SJSA1 (cell line): ENCODE results near the gene NUDT3. TPM values are rescaled to one million over a fixed set of nuclear protein-coding genes. Genes with fewer than 3 reads are reported as not detected.
"Not testable (repeated sequence)": the region's sequence is repeated elsewhere in the genome, so short reads cannot be mapped to it uniquely, and the experiment has no call there.

ENCODE experiments used
- DNase-seq, 2 experiments: peaks; one replicate each; pipeline ENCODE4 v3.0.0-alpha.2; 2015 to 2020; ENCODE audit warnings: low spot score in 2 of 2, low read depth in 1 of 2
- H3K27ac ChIP-seq: fragments of 250-450 bp; sonication (Bioruptor Pico); 2 replicates; pipeline ENCODE4 v1.5.1; 2020; ENCODE audit warnings: mild to moderate bottlenecking, moderate library complexity
- H3K27me3 ChIP-seq: fragments of 250-450 bp; sonication (Bioruptor Pico); replicated peaks from 2 replicates; pipeline ENCODE4 v1.5.1; 2020; ENCODE audit warnings: mild to moderate bottlenecking, moderate library complexity
- H3K36me3 ChIP-seq: fragments of 250-450 bp; sonication (Bioruptor Pico); 2 replicates; pipeline ENCODE4 v1.5.1; 2020; ENCODE audit warnings: mild to moderate bottlenecking
- H3K4me1 ChIP-seq: fragments of 250-450 bp; sonication (Bioruptor Pico); replicated peaks from 2 replicates; pipeline ENCODE4 v1.6.1; 2021; ENCODE audit warnings: mild to moderate bottlenecking
- H3K4me3 ChIP-seq: fragments of 250-450 bp; sonication (Bioruptor Pico); 2 replicates; pipeline ENCODE4 v1.5.1; 2020; ENCODE audit warnings: mild to moderate bottlenecking
- H3K9me3 ChIP-seq: fragments of 250-450 bp; sonication (Bioruptor Pico); replicated peaks from 2 replicates; pipeline ENCODE4 v1.5.1; 2020; ENCODE audit warnings: mild to moderate bottlenecking
- total RNA-seq: library from RNA; depleted of rRNA; stranded (reverse); fragments of >200 nt; shearing (Covaris generic); gene quantifications from 2 replicates; pipeline ENCODE4 v1.2.3, GENCODE V29; 2014

NUDT3 gene
- total RNA-seq, 1 experiment from 2014 or later: 20.2 TPM

- no peak for DNase-seq
- H3K36me3 ChIP-seq: no peaks in the 10 kb centered on the region; the same call in 1 of the 2 replicates
- H3K4me3 ChIP-seq: no peak overlapping the region
- H3K4me1 ChIP-seq: no peaks in the 10 kb centered on the region
- no peak overlapping the region for H3K27ac ChIP-seq
- H3K27me3 ChIP-seq: no peaks in the 10 kb centered on the region
- H3K9me3 ChIP-seq: no peaks in the 10 kb centered on the region
Observed at GRCh38 chr6:34373511-34373910, 19.0 kb downstream of the NUDT3 start.

GRCh38 chr6:34371865-34372264 lies 20.6 kb downstream of the NUDT3 start:
- not testable (repeated sequence) for H3K9me3 ChIP-seq, H3K27me3 ChIP-seq, DNase-seq, H3K27ac ChIP-seq, H3K4me1 ChIP-seq, H3K4me3 ChIP-seq, H3K36me3 ChIP-seq

- H3K4me1 ChIP-seq: peaks cover 3% of the 10 kb centered on the region; the same call in 1 of the 2 replicates
- no peak for DNase-seq
- H3K4me3 ChIP-seq: no peak overlapping the region
- no peaks in the 10 kb centered on the region for H3K9me3 ChIP-seq
- H3K27me3 ChIP-seq: no peaks in the 10 kb centered on the region
- no peak overlapping the region for H3K27ac ChIP-seq
- no peaks in the 10 kb centered on the region; the same call in 1 of the 2 replicates for H3K36me3 ChIP-seq
Observed at GRCh38 chr6:34370361-34370760, 22.1 kb downstream of the NUDT3 start.

- H3K4me1 ChIP-seq: peaks cover 3% of the 10 kb centered on the region; the same call in 1 of the 2 replicates
- H3K9me3 ChIP-seq: no peaks in the 10 kb centered on the region
- DNase-seq: no peak
- no peak overlapping the region for H3K4me3 ChIP-seq
- no peaks in the 10 kb centered on the region; the same call in 1 of the 2 replicates for H3K36me3 ChIP-seq
- H3K27ac ChIP-seq: no peak overlapping the region
- H3K27me3 ChIP-seq: no peaks in the 10 kb centered on the region
Observed at GRCh38 chr6:34369385-34369784, 23.1 kb downstream of the NUDT3 start.

- DNase-seq: no peak
- no peak overlapping the region for H3K4me3 ChIP-seq
- peaks cover 3% of the 10 kb centered on the region; the same call in 1 of the 2 replicates for H3K4me1 ChIP-seq
- no peaks in the 10 kb centered on the region for H3K27me3 ChIP-seq
- no peaks in the 10 kb centered on the region for H3K9me3 ChIP-seq
- H3K36me3 ChIP-seq: no peaks in the 10 kb centered on the region; the same call in 1 of the 2 replicates
- H3K27ac ChIP-seq: no peak overlapping the region
Observed at GRCh38 chr6:34366639-34366921, 25.9 kb downstream of the NUDT3 start.

GRCh38 chr6:34365781-34366638 lies 26.5 kb downstream of the NUDT3 start:
- H3K4me1 ChIP-seq, H3K9me3 ChIP-seq, H3K27ac ChIP-seq, H3K4me3 ChIP-seq, H3K27me3 ChIP-seq, H3K36me3 ChIP-seq: not testable (repeated sequence)
- peak; percentile 24 to 52 for DNase-seq

GRCh38 chr6:34363681-34364075 lies 28.8 kb downstream of the NUDT3 start:
- not testable (repeated sequence) for H3K27me3 ChIP-seq, H3K27ac ChIP-seq, H3K4me3 ChIP-seq, H3K36me3 ChIP-seq, H3K9me3 ChIP-seq, DNase-seq
- peaks cover 20% of the 10 kb centered on the region for H3K4me1 ChIP-seq

GRCh38 chr6:34362909-34363680 lies 29.4 kb downstream of the NUDT3 start:
- DNase-seq: no peak
- no peaks in the 10 kb centered on the region for H3K9me3 ChIP-seq
- H3K4me3 ChIP-seq: no peak overlapping the region
- no peaks in the 10 kb centered on the region for H3K36me3 ChIP-seq
- H3K27ac ChIP-seq: no peak overlapping the region
- no peaks in the 10 kb centered on the region for H3K27me3 ChIP-seq
- H3K4me1 ChIP-seq: peaks cover 20% of the 10 kb centered on the region

GRCh38 chr6:34362176-34362575 lies 30.3 kb downstream of the NUDT3 start:
- no peak for DNase-seq

GRCh38 chr6:34360556-34360955 lies 31.9 kb downstream of the NUDT3 start:
- no peaks in the 10 kb centered on the region for H3K27me3 ChIP-seq
- H3K27ac ChIP-seq: no peak overlapping the region

More at GRCh38 chr6:34362176-34362575, 30.3 kb downstream of the NUDT3 start:
- no peaks in the 10 kb centered on the region for H3K9me3 ChIP-seq
- H3K4me1 ChIP-seq: peaks cover 20% of the 10 kb centered on the region
- H3K27ac ChIP-seq: no peak overlapping the region
- H3K36me3 ChIP-seq: no peaks in the 10 kb centered on the region
- no peaks in the 10 kb centered on the region for H3K27me3 ChIP-seq
- no peak overlapping the region for H3K4me3 ChIP-seq

GRCh38 chr6:34359418-34360158 lies 32.9 kb downstream of the NUDT3 start:
- no peak overlapping the region for H3K4me3 ChIP-seq
- H3K4me1 ChIP-seq: peaks cover 17% of the 10 kb centered on the region
- H3K36me3 ChIP-seq: no peaks in the 10 kb centered on the region
- DNase-seq: no peak
- H3K9me3 ChIP-seq: no peaks in the 10 kb centered on the region
- H3K27me3 ChIP-seq: no peaks in the 10 kb centered on the region
- no peak overlapping the region for H3K27ac ChIP-seq

More at GRCh38 chr6:34360556-34360955, 31.9 kb downstream of the NUDT3 start:
- no peaks in the 10 kb centered on the region for H3K9me3 ChIP-seq
- DNase-seq: no peak
- H3K36me3 ChIP-seq: no peaks in the 10 kb centered on the region
- no peak overlapping the region for H3K4me3 ChIP-seq
- H3K4me1 ChIP-seq: peaks cover 17% of the 10 kb centered on the region

GRCh38 chr6:34358389-34358905 lies 34.0 kb downstream of the NUDT3 start:
- peaks cover 17% of the 10 kb centered on the region for H3K4me1 ChIP-seq
- no peak overlapping the region for H3K27ac ChIP-seq
- DNase-seq: no peak
- no peaks in the 10 kb centered on the region for H3K27me3 ChIP-seq
- no peaks in the 10 kb centered on the region for H3K9me3 ChIP-seq
- H3K36me3 ChIP-seq: no peaks in the 10 kb centered on the region
- H3K4me3 ChIP-seq: no peak overlapping the region

GRCh38 chr6:34357937-34358336 lies 34.5 kb downstream of the NUDT3 start:
- Histone ChIP-seq H3K27ac (no peak overlapping the region), H3K4me3 (no peak overlapping the region), H3K9me3 (no peaks in the 10 kb centered on the region), H3K36me3 (no peaks in the 10 kb centered on the region), H3K4me1 (peaks cover 17% of the 10 kb centered on the region), H3K27me3 (no peaks in the 10 kb centered on the region)
- no peak for DNase-seq
